SIG-M5 treated with dmso at 0.1 percent for 504 hours (cell line): ENCODE results near the gene OR2V1.

Source experiments
- DNase-seq: peaks from one replicate; lab custom pipeline; 2025; ENCODE audit not compliant: unreplicated experiment; lab: John Stamatoyannopoulos, UW

Gene OR2V1

GRCh38 chr5:181076920-181077319, 54.0 kb downstream of the OR2V1 start:
- no peak for DNase-seq
